Occipital lobe (tissue), 2 donors: ENCODE measurements around the gene NUDT6. TPM values are rescaled to one million over a fixed set of nuclear protein-coding genes. Genes with fewer than 3 reads are reported as not detected.
A peak's percentile ranks its signal among the peaks of the same experiment; 100 is the strongest.
"Not testable (repeated sequence)": the region's sequence is repeated elsewhere in the genome, so short reads cannot be mapped to it uniquely, and the experiment has no call there.

Experiments used
- DNase-seq: peaks from one replicate; lab custom pipeline; 2025; lab: John Stamatoyannopoulos, UW
- total RNA-seq: library from RNA; depleted of rRNA; stranded (reverse); fragments of >200 nt; gene quantifications from one replicate; pipeline ENCODE4 v1.2.3, GENCODE V29; 2014

The NUDT6 gene, protein sequence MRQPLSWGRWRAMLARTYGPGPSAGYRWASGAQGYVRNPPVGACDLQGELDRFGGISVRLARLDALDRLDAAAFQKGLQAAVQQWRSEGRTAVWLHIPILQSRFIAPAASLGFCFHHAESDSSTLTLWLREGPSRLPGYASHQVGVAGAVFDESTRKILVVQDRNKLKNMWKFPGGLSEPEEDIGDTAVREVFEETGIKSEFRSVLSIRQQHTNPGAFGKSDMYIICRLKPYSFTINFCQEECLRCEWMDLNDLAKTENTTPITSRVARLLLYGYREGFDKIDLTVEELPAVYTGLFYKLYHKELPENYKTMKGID
- 6.4 TPM for total RNA-seq

DNA sequence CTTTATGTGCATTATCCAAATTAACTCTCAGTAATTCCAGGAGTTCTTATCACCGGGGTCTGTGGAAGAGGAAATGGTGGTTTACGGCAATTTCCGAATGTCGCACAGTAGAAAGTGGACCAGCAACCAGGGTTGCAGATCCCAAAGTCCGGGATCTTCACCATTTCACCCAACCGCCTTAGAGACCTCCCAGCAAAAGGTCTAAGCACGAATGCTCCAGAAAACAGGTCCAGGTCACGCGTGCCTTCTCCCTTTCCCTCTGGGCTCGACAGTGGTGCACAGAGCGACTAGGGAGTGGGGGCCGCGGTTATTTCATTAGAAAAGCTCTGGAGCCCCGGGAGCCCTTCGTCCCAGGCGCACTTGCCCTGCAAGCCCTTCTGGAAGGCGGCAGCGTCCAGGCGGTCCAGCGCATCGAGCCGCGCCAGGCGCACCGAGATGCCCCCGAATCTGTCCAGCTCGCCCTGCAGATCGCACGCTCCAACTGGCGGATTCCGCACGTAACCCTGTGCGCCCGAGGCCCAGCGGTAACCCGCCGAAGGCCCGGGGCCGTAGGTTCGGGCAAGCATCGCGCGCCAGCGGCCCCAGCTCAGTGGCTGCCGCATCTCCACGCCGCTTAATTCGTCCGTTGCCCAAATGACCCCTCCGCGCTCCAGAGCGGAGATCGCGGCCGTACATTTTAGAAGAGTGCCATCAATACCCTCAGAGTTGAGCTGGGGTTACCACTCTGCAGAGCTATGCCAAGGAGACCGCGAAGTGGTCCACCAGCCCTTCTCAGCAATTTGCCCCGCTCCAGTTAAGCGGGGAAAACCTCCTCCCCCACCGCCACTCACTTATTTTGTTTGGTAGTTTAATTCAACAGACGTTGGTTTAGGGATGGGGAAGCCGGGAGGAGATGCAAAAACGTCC, at the start of gene NUDT6:
Gene NUDT6, minus strand, starts transcription at position 627 of the 906 bp plus-strand sequence. Its CDS starts 25 bp downstream, at position 602.
- peak; percentile 71 for DNase-seq

DNA sequence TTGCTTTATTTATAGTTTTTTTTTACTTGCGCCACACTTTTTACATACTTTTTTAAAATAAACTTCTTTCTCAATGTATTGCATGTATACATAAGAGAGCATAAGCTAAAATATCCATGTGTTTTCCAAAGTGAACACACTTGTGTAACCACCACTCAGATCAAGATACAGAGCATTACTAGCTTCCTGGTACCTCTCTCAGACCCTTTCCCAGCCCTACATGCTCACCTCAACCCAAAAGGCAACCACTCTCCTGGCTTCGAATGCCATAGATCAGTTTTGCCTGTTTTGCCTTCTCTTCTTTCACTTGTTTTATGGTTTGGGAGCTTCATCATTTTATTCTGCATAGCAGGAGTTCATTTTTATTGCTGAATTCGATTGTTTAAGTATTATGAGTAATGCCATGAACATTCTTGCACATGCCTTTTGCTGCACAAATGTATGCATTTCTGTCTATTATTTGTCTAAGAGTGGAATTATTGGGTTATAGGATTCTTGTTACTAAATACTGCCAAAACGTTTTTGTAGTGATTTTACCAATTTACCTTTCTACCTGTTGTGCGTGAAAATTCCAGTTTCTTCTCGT, 45.9 kb upstream of the NUDT6 start:
- DNase-seq, result no peak

DNA sequence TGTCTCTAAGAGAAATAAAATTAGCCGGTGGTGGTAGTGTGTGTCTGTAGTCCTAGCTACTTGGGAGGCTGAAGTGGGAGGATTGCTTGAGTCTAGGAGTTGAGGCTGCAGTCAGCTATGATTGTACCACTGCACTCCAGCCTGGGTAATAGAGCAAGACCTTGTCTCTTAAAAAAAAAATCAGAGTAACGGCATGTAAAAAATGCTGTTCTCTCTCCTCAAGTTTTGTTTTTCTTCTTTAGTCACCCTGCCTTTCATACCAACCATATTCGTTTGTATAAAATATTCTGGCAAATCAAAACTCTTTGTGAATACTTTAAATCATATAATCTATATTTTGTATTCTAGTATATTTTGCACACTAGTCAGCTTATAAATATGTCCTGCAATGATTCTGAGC, 44.8 kb upstream of the NUDT6 start:
- no peak for DNase-seq

DNA sequence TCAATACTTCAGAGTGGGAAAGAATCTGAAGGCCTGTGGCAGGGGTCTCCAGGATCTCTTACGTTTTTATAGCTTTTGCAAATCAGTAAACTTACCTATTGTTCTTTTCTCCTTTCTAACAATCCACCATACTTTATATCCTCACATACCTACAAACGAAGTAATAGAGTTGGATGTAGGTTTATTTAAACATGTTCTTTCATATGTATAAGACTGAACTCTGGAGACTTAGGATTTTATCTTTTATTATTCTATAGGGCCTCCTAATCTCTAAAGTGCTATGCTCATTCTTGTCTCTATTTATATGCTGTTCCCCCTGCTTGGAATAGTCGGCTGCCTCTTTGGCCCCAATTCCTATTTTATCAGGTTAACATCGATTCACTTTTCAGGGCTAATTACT, 43.8 kb upstream of the NUDT6 start:
- DNase-seq, result no peak

DNA sequence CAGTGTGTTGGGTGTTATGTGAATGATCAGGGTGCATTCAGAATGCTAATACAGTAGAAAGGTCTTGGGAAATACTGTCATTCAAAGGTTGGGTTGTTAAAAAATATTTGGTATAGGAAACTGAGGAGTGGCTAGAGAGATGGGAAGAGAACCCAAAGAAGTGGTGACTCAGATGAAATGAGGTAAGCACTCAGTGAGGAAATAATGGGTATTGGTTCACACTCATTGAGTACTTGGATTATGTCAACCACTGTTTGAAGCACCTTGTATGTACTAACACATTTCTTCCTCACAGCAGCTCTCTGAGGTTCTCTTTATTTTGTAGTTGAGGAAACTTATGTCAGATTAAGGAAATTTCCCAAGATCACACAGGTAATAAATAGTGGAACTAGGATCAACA, 40.8 kb upstream of the NUDT6 start:
- DNase-seq, result no peak

DNA sequence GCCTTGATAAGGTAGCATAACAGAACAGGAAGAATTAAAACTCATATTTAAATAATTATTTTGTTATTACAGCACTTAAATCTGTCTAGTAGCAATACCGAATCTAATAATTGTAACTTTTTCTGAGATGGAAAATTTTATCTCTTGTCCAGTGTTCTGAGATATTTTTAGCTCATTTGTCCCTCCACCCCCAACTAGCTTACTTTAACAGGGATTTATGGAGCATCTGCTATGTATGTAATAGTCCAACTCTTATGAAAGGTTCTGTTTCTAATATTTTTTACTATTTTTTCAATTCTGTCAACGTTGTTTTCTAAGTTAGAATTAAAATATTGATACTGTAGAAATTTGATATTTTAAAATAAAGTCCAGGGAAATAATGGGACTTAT, 38.2 kb upstream of the NUDT6 start:
- DNase-seq, result no peak

DNA sequence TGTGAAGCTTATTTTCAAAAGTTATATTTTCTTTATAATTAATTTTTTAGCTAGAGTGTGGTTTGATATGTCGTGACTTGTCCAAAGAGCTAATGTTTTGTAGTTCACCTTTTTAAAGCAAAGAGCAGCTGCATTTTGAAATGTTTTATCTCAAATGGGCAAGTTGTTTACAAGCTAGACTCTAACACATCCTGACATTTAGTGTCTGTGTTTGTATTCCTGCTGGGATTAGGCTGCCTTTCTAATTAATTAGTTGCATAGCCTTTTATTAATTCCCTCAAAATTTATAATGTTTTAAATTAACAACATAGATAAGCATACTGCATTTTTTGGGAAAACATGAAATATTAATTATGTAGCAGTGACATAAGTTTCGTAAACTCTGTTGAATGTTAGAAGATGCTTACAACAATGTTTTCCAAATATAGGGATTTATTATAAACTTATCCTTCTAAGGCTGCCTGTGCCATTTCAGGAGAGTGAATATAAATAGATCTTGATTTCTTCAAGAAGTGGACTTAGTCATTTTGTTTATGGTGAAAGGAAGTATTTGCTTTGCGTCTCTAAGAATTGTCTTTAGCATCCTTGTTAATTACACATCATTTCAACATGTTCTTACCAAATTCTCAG, 37.7 kb upstream of the NUDT6 start:
- no peak for DNase-seq

DNA sequence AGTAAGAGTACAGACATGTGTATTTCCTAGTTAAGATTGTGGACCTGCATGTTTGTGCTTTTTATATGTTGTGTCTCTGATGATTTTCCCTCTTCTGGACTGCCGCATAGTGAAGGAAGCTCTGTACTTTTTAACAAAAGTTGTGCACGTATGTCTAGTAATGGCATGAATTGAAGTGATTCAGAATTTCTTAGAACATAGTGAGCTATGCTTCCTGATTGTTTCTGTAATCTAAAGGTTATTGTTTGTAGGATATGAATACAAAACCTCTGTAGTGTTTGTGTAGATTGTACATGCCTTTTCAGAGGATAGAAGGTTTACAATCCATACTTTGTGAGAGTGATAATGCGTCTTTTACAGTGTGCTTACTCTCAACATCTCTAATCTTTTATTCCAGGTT, 37.0 kb upstream of the NUDT6 start:
- no peak for DNase-seq

DNA sequence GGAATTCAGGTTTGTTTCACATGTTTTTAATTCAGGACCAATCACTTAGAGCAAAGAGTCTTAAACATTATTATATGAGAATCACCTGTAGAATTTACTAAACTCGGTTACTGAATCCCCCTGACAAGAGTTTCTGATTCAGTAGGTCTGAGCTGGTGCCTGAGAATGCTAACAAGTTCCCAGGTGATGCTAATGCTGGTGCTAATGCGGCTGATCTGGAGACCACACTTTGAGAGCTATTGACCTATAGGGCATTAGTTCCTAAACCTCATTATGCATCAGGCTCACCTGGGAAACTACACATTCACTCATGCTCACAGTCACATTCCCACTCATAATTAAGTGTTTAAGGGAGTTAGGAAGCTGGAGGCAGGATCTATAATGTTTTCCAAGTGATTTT, 36.1 kb upstream of the NUDT6 start:
- no peak for DNase-seq

DNA sequence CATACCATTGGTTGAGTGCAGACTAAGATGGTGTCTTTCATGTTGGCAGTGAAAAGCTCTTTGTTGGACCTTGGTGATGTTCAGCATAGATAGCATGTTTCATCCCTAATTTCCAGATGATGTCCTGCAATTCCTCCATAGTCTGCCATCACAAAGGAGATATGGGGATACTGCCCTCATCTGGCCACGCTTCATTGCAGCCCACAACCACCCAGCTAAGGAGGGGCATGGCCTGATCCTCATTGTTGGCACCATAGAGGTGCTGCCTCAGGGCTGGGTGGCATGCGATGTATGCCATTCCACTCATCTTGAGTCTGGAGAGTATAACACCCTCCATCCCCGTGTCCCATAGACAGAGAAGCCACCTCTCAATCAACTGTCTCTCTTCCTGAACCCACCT, 31.5 kb upstream of the NUDT6 start:
- DNase-seq, result no peak

DNA sequence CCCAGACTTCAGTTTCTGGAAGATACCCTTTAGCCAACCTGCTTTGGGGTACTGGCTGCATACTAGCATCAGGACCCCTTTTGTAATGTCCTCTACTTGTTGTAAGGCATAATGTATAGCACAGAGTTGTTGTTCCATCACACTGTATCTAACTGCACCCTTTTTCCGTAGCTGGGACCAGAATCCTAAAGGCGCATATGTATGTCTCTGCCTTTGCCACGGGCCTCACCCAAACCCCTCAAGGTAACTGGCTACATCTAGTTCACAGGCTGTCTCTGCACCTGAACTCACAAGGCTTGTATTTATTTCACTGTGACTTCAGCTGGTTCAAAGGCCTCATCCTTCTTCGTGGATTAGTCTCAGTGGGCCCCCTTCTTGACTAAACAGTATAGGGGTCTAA, 29.6 kb upstream of the NUDT6 start:
- DNase-seq, result no peak

DNA sequence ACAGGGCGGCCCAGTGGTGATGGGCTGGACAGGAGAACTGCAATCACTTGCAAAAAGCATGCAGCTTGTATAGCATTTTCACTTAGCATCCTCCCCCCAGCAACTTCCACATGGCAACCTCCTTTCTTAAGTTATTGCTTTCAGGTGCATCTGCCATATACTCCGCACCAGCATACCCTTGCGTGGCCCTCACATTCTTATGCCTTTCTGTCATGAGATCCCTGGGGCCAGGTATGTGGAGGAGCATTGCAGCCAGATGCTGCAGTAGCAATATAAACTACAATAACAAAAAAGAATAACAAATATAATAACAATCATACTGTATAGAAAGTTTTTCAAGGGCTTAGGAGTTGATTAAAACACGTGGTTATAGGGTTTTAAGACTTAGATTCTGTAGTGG, 26.3 kb upstream of the NUDT6 start:
- DNase-seq, result no peak

DNA sequence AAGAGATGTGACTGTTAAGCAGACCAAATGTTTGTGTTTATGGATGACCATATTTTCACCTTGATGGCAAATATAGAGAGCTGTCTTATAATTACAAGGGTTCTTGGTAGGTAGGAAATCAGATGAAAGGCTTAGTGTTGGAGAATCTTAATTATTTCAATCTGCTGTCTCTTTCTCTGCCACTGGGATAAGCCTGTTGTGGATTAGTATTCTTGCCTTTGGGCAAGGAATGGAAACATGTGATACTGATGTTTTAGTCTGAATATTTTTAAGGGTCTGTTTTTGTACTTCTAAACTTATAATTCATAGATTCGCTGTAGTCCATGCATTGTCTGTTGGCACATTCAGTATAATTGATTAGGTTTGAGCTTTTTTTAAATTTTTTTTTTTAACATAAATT, 23.7 kb upstream of the NUDT6 start:
- no peak for DNase-seq

DNA sequence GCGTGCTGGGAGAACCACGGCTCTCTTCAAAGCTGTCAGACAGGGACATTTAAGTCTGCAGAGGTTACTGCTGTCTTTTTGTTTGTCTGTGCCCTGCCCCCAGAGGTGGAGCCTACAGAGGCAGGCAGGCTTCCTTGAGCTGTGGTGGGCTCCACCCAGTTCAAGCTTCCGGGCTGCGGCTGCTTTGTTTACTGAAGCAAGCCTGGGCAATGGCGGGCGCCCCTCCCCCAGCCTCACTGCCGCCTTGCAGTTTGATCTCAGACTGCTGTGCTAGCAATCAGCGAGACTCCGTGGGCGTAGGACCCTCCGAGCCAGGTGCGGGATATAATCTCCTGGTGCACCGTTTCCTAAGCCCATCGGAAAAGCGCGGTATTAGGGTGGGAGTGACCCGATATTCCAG, 22.7 kb upstream of the NUDT6 start:
- not testable (repeated sequence) for DNase-seq

DNA sequence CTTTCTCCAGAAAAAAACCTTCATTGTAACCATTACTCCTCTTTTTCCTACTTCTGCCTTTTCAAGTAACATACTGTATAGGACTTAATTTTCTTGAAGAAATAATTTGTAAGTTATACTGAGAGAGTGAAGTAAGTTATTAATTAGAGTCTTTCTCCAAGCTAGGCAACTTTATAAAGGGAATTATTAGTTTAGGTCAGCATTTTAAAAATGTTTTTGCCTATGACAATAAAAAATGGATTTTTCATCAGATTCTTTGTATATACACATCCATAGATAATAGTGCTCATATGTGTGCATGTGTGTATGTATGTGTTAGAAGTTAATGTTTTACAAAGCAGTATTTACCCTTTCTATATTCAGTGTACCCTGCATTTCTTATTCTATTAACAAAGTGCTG, 10.4 kb upstream of the NUDT6 start:
- DNase-seq, result no peak

DNA sequence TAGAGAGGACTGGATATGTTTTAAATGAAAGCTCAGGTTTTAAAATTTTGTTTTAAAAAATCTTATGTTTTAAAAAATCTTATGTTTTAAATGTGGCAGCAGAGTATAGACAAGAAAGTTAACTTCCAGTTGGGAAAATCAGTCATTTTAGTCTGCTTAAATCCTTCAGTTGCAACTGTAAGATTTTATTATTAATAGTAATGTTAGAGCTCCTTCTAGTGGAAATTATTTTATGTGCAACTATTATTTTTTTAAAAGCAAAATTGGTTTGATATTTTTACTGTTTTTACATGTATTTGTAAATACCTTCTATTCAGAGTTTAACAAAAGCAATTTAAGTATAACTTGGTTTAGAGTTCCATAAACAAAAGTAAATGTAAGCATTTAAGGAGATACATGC, 8.5 kb upstream of the NUDT6 start:
- no peak for DNase-seq

DNA sequence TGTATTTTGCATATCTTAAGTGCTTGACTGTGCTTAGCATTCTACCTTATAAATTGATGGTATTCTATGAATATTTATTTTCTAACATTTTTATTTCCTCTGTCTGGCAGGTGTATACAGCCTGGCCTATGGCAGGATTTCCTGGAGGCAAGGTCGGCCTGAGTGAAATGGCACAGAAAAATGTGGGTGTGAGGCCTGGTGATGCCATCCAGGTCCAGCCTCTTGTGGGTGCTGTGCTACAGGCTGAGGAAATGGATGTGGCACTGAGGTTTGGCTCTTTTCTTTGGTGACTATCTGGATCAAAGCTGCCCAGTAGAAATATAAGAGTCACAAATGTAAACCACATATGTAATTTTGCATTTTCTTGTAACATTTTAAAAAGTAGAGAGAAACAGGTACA, 6.5 kb upstream of the NUDT6 start:
- no peak for DNase-seq

DNA sequence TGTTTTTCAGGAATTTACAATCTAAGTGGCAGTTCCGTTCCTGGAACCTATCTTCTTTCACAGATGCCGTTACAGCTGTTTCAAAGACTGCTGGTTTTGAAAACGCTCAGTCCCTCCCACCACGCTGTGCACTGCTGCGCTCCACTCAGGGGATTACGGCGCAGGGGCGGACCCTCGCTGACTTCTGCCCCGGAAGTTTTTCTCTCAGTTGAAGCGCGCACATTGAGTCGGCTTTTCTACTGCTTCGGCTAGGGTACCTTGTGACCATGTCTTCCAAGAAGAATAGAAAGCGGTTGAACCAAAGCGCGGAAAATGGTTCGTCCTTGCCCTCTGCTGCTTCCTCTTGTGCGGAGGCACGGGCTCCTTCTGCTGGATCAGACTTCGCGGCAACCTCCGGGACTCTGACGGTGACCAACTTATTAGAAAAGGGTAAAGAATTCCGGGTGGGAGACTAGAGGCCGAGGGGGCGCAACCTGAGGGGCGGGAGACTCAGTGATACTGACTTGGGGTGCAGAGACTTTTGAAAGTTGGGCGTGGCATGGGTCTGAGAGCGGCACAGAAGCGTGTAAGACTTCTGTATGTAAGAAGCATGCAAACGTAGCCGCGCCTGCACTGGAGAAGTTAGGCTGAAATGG, 597 bp upstream of the NUDT6 start:
- DNase-seq, result peak; percentile 84

DNA sequence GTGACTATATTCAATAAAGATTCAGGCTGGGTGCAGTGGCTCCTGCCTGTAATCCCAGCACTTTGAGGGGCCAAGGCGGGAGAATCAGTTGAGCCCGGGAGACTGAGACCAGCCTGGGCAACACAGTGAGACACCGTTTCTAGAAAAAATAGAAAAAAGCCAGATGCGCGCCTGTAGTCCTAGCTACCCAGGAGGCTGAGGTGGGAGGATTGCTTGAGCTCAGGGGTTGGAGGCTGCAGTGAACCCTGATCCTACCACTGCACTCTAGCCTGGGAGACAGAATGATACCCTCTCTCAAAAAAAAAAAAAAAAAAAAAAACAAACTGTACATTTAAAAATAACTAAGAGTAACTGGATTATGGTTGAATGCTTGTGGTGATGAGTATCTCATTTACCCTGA, 1.1 kb downstream of the NUDT6 start:
- DNase-seq, result no peak

DNA sequence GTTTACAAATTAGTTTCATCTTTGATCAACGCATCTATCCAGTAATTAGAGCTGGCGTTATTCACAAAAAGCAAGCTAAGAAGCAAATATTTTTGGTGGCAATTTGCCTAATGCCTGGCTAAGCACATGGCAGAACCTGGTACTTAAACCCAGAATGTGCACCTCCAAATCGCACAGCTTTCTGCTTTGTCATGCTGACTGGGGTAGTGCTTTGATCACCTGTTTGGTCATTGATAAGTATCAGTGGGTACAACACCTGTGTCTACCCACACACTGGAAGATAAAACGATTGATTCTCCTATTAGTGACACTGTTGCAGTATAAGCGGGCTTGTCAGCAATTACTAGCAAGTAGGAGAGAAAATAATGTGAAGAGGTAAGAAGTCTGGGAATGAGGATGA, 1.9 kb downstream of the NUDT6 start:
- no peak for DNase-seq

DNA sequence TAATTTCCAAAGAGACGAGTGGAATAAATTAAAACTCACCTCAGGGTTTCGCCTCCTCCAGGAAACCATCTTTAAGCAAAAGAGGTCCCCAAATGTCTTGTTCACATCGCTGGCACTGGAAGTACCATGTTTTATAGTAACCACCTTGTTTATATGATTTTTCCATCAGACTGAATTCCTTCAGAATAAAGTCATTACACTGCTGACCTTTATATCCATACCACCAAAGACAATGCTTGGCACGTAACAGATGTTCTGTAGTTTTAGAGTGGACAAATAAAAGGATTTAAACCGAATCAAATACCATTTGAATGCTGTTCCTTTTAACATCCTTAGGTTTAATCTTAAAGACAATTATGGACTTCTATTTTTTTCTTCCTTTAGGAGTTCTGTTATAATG, 4.7 kb downstream of the NUDT6 start:
- no peak for DNase-seq

DNA sequence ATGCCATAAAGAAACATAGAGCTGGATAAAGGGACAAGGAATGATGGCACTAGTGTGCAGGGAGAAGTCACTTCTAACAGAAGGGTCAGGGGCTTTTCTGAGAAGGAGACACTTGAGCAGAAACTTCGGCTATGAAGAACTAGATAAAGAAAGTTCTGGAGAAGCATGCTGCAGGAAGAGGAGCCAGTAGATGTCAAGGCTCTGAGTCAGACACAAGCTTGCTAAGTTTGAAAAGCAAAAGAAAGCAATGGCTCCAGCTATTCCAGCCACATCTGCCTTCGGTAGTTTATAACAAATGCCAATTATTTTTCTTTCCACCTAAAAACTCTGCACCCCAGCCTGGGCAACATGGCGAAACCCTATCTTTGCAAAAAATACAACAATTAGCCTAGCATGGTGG, 7.5 kb downstream of the NUDT6 start:
- no peak for DNase-seq
